H9 (cell line): Measurements from ENCODE around the gene IFNG-AS1. TPM values are rescaled to one million over a fixed set of nuclear protein-coding genes. Genes with fewer than 3 reads are reported as not detected.

Source experiments
- DNase-seq: peaks from one replicate; pipeline ENCODE4 v3.0.0-alpha.2; 2017
- H2AFZ ChIP-seq: one replicate; pipeline ENCODE4 v1.6.1; 2013; ENCODE audit warnings: mild to moderate bottlenecking, low read length, control low read depth, moderate library complexity
- H2AK5ac ChIP-seq: 2 replicates; pipeline ENCODE4 v1.6.1; 2013; ENCODE audit warnings: low read length, control low read depth, mixed read lengths; ENCODE audit not compliant: insufficient read length
- H2BK120ac ChIP-seq: one replicate; pipeline ENCODE4 v1.6.1; 2013; ENCODE audit warnings: low read depth, mild to moderate bottlenecking, low read length, control low read depth, inconsistent platforms; ENCODE audit not compliant: poor library complexity, severe bottlenecking
- H2BK12ac ChIP-seq: 2 replicates; pipeline ENCODE4 v1.6.1; 2013; ENCODE audit warnings: low read length, control low read depth, mixed read lengths, low read depth; ENCODE audit not compliant: insufficient read length
- H2BK15ac ChIP-seq: 2 replicates; pipeline ENCODE4 v1.6.1; 2013; ENCODE audit warnings: low read depth, low read length, control low read depth
- H2BK20ac ChIP-seq: one replicate; pipeline ENCODE4 v1.6.1; 2013; ENCODE audit warnings: low read depth, mild to moderate bottlenecking, low read length, control low read depth, inconsistent platforms; ENCODE audit not compliant: poor library complexity, severe bottlenecking
- H2BK5ac ChIP-seq: 2 replicates; pipeline ENCODE4 v1.6.1; 2013; ENCODE audit warnings: low read length, control low read depth, mixed read lengths; ENCODE audit not compliant: insufficient read length
- H3K14ac ChIP-seq: 2 replicates; pipeline ENCODE4 v1.6.1; 2013; ENCODE audit warnings: low read length, control low read depth; ENCODE audit not compliant: insufficient read depth
- H3K18ac ChIP-seq: 2 replicates; pipeline ENCODE4 v1.6.1; 2013; ENCODE audit warnings: low read depth, mild to moderate bottlenecking, mixed read lengths, low read length, control low read depth; ENCODE audit not compliant: insufficient read length
- H3K23ac ChIP-seq: 2 replicates; pipeline ENCODE4 v1.6.1; 2013; ENCODE audit warnings: low read length, control low read depth, mixed read lengths, low read depth; ENCODE audit not compliant: insufficient read length
- H3K23me2 ChIP-seq: 2 replicates; pipeline ENCODE4 v1.6.1; 2013; ENCODE audit warnings: low read depth, mild to moderate bottlenecking, mixed read lengths, low read length, control low read depth; ENCODE audit not compliant: insufficient read length, poor library complexity, severe bottlenecking
- H3K27ac ChIP-seq: 2 replicates; pipeline ENCODE4 v1.5.1; 2013; ENCODE audit warnings: low read length, control low read depth, mixed read lengths, low read depth; ENCODE audit not compliant: insufficient read length
- H3K27me3 ChIP-seq: 2 replicates; pipeline ENCODE4 v1.6.1; 2013; ENCODE audit warnings: low read length, control low read depth, inconsistent platforms; ENCODE audit not compliant: insufficient read depth
- H3K4ac ChIP-seq: 2 replicates; pipeline ENCODE4 v1.6.1; 2013; ENCODE audit warnings: low read depth, mild to moderate bottlenecking, control low read depth, inconsistent platforms, low read length, moderate library complexity
- H3K4me1 ChIP-seq: 2 replicates; pipeline ENCODE4 v1.6.1; 2013; ENCODE audit warnings: low read length, control low read depth, inconsistent platforms; ENCODE audit not compliant: insufficient read depth
- H3K4me2 ChIP-seq: 2 replicates; pipeline ENCODE4 v1.6.1; 2013; ENCODE audit warnings: low read length, control low read depth, mixed read lengths; ENCODE audit not compliant: insufficient read length, insufficient read depth
- H3K56ac ChIP-seq: 2 replicates; pipeline ENCODE4 v1.6.1; 2013; ENCODE audit warnings: low read depth, mild to moderate bottlenecking, mixed read lengths, low read length, control low read depth; ENCODE audit not compliant: insufficient read length
- H3K79me1 ChIP-seq: 2 replicates; pipeline ENCODE4 v1.6.1; 2013; ENCODE audit warnings: low read depth, mild to moderate bottlenecking, moderate library complexity, low read length, control low read depth, inconsistent platforms; ENCODE audit not compliant: insufficient read depth, poor library complexity, severe bottlenecking
- H3K79me2 ChIP-seq: 2 replicates; pipeline ENCODE4 v1.6.1; 2013; ENCODE audit warnings: low read length, control low read depth, inconsistent platforms; ENCODE audit not compliant: insufficient read depth
- H3K9ac ChIP-seq: 2 replicates; pipeline ENCODE4 v1.6.1; 2013; ENCODE audit warnings: low read length, control low read depth, mixed read lengths; ENCODE audit not compliant: insufficient read length; ENCODE audit errors: extremely low read depth
- H3K9me3 ChIP-seq: one replicate; pipeline ENCODE4 v1.6.1; 2013; ENCODE audit warnings: low read depth, low read length, inconsistent platforms; ENCODE audit not compliant: control insufficient read depth
- H3T11ph ChIP-seq: one replicate; pipeline ENCODE4 v1.6.1; 2013; ENCODE audit warnings: mild to moderate bottlenecking, low read length, control low read depth, inconsistent platforms
- H4K20me1 ChIP-seq: one replicate; pipeline ENCODE4 v1.6.1; 2013; ENCODE audit not compliant: control insufficient read depth, insufficient read length, insufficient read depth
- H4K5ac ChIP-seq: 2 replicates; pipeline ENCODE4 v1.6.1; 2013; ENCODE audit warnings: low read depth, mild to moderate bottlenecking, mixed read lengths, low read length, control low read depth; ENCODE audit not compliant: insufficient read length
- H4K8ac ChIP-seq: replicated peaks from 2 replicates; pipeline ENCODE4 v1.6.1; 2013; ENCODE audit warnings: low read length, control low read depth, mixed read lengths, low read depth; ENCODE audit not compliant: insufficient read length
- H4K91ac ChIP-seq: 2 replicates; pipeline ENCODE4 v1.6.1; 2013; ENCODE audit warnings: low read depth, mild to moderate bottlenecking, moderate library complexity, mixed read lengths, low read length, control low read depth; ENCODE audit not compliant: insufficient read length
- H3K27ac Mint-ChIP-seq, 3 experiments: 2 replicates in 2 of 3; 3 replicates in 1 of 3; pipeline ENCODE4 v1.8.0; 2020 to 2021; ENCODE audit warnings: mixed read lengths in 3 of 3, mild to moderate bottlenecking in 1 of 3, moderate library complexity in 1 of 3
- H3K27me3 Mint-ChIP-seq: 2 replicates; pipeline ENCODE4 v1.8.0; 2021; ENCODE audit warnings: low read depth, mild to moderate bottlenecking, moderate library complexity, mixed read lengths
- H3K36me3 Mint-ChIP-seq, 3 experiments: 2 replicates in 2 of 3; 3 replicates in 1 of 3; pipeline ENCODE4 v1.8.0; 2020 to 2021; ENCODE audit warnings: low read depth in 3 of 3, mixed read lengths in 3 of 3; ENCODE audit not compliant: insufficient read depth in 1 of 3
- H3K4me1 Mint-ChIP-seq, 2 experiments: 2 replicates each; pipeline ENCODE4 v1.8.0; 2020; ENCODE audit warnings: mixed read lengths in 2 of 2
- H3K4me3 Mint-ChIP-seq, 2 experiments: 2 replicates in 1 of 2; 3 replicates in 1 of 2; pipeline ENCODE4 v1.8.0; 2020 to 2021; ENCODE audit warnings: mild to moderate bottlenecking in 2 of 2, mixed read lengths in 2 of 2, moderate library complexity in 1 of 2
- H3K9me3 Mint-ChIP-seq, 2 experiments: 2 replicates in 1 of 2; 3 replicates in 1 of 2; pipeline ENCODE4 v1.8.0; 2020; ENCODE audit warnings: mild to moderate bottlenecking in 2 of 2, mixed read lengths in 2 of 2, moderate library complexity in 1 of 2
- WGBS: extraction: QIAGEN DNeasy Blood & Tissue Kit; methylation state at CpG from one replicate; pipeline ENCODE4 v1.1.7; 2013; ENCODE audit warnings: missing lambda C conversion rate, low lambda C conversion rate, mixed read lengths; ENCODE audit not compliant: insufficient read length; ENCODE audit errors: extremely low coverage; 5-methylcytosine and 5-hydroxymethylcytosine counted together
- total RNA-seq: library from RNA; stranded (reverse); gene quantifications from 2 replicates; pipeline ENCODE4 v1.2.1, GENCODE V29; 2021
- TF ChIP-seq, protein P1 (sequence below): fragments of 200-600 bp; sonication (generic); conservative IDR thresholded peaks from 3 replicates; pipeline ENCODE4 v1.8.0; 2021; ENCODE audit warnings: antibody characterized with exemption, mild to moderate bottlenecking

Gene IFNG-AS1
- total RNA-seq, 1 experiment from 2014 or later: not detected

DNA sequence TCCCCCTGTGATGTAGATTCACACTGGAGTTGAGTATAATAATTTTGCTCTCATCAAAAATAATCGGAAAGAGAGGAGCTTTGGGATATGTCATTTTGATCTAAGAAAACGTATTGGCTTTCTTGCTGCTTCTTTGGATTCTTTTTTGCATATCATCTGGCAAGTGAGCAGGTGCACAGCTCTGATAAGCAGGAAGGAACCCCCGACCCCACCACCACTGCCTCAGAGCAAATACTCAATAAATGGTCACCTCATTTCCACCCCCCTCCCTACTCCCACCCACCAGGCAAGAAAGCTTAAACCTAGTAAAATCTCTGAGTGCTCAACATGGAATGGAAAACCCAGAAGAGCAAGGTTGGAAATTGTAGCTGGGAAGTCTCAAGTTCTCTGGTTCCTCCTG, 49.4 kb downstream of the IFNG-AS1 start:
- Histone ChIP-seq H4K91ac (no peak overlapping the region), H3K23ac (no peak overlapping the region), H3K4me2 (no peak overlapping the region), H3K4me1 (no peaks in the 10 kb centered on the region), H2AFZ (no peak overlapping the region), H3K9ac (no peak overlapping the region), H3K4ac (no peak overlapping the region), H2BK15ac (no peak overlapping the region), H3K14ac (no peak overlapping the region), H4K5ac (no peak overlapping the region), H3K79me1 (no peaks in the 10 kb centered on the region), H3K23me2 (no peaks in the 10 kb centered on the region), H4K8ac (no peak overlapping the region), H3K27me3 (no peaks in the 10 kb centered on the region), H4K20me1 (no peaks in the 10 kb centered on the region), H3K9me3 (no peaks in the 10 kb centered on the region), H2BK5ac (no peak overlapping the region), H2AK5ac (no peak overlapping the region), H2BK120ac (no peak overlapping the region), H3K56ac (no peak overlapping the region), H2BK12ac (no peak overlapping the region), H3K27ac (no peak overlapping the region), H3K79me2 (no peaks in the 10 kb centered on the region), H3K18ac (no peak overlapping the region), H3T11ph (no peak overlapping the region), H2BK20ac (no peak overlapping the region)
- Mint-ChIP-seq H3K27me3 (no peaks in the 10 kb centered on the region), H3K9me3 (no peaks in the 10 kb centered on the region), H3K4me3 (no peak overlapping the region), H3K27ac (no peak overlapping the region), H3K36me3 (no peaks in the 10 kb centered on the region), H3K4me1 (peaks cover 0 to 2% of the 10 kb centered on the region in 2 experiments; a peak in 2 of 4 replicates)
- no peak for DNase-seq
- no CpG with 5 or more reads among the region's 3 CpGs for WGBS
- TF ChIP-seq, protein P1, sequence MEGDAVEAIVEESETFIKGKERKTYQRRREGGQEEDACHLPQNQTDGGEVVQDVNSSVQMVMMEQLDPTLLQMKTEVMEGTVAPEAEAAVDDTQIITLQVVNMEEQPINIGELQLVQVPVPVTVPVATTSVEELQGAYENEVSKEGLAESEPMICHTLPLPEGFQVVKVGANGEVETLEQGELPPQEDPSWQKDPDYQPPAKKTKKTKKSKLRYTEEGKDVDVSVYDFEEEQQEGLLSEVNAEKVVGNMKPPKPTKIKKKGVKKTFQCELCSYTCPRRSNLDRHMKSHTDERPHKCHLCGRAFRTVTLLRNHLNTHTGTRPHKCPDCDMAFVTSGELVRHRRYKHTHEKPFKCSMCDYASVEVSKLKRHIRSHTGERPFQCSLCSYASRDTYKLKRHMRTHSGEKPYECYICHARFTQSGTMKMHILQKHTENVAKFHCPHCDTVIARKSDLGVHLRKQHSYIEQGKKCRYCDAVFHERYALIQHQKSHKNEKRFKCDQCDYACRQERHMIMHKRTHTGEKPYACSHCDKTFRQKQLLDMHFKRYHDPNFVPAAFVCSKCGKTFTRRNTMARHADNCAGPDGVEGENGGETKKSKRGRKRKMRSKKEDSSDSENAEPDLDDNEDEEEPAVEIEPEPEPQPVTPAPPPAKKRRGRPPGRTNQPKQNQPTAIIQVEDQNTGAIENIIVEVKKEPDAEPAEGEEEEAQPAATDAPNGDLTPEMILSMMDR: no peak
